ENCODE results near the gene CIRBP.

GRCh38 chr19:1285737-1286360, 16.7 kb downstream of the CIRBP start, which contains the start of gene EFNA2:
- TF ChIP-seq CTCF (IDR thresholded peaks at IDR 0.05; ENCODE audit: poor library complexity) (no peak), EZH2 (IDR thresholded peaks at IDR 0.05; ENCODE audit: borderline replicate concordance) (no peak), EZH2phosphoT487 (IDR thresholded peaks at IDR 0.05; ENCODE audit: low read depth, severe bottlenecking, unreplicated experiment) (no peak)
